CD4-positive, alpha-beta memory T cell (primary cell): ENCODE results near the gene CAVIN1. TPM values are rescaled to one million over a fixed set of nuclear protein-coding genes. Genes with fewer than 3 reads are reported as not detected.
A peak's percentile ranks its signal among the peaks of the same experiment; 100 is the strongest.
"Not testable (repeated sequence)": the region's sequence is repeated elsewhere in the genome, so short reads cannot be mapped to it uniquely, and the experiment has no call there.

ENCODE experiments used
- CTCF ChIA-PET: fragments of 350-600 bp; sonication (Branson Sonifier 250); formaldehyde crosslinking; loops from one replicate; lab custom pipeline; 2021; ENCODE audit warnings: inconsistent platforms; ENCODE audit not compliant: partially characterized antibody; lab: Charles Lee
- POLR2A ChIA-PET: fragments of 350-600 bp; sonication (Branson Sonifier 250); formaldehyde crosslinking; loops from one replicate; lab custom pipeline; 2021; ENCODE audit not compliant: partially characterized antibody; lab: Charles Lee
- DNase-seq, 5 donors: peaks; one replicate each; pipeline versions ENCODE4 v3.0.0 to v3.0.0-alpha.2; 2020 to 2022; ENCODE audit warnings: mixed read lengths in 1 of 5
- H3K27ac ChIP-seq: one replicate; pipeline ENCODE4 v1.7.0; 2013; ENCODE audit warnings: low read depth, low read length
- H3K27me3 ChIP-seq: 2 replicates; pipeline ENCODE4 v1.7.0; 2013; ENCODE audit warnings: mild to moderate bottlenecking, low read length, moderate library complexity; ENCODE audit not compliant: insufficient read depth
- H3K36me3 ChIP-seq: 2 replicates; pipeline ENCODE4 v1.7.0; 2013; ENCODE audit warnings: mild to moderate bottlenecking, low read length, moderate library complexity; ENCODE audit not compliant: insufficient read depth
- H3K4me1 ChIP-seq: 2 replicates; pipeline ENCODE4 v1.7.0; 2013; ENCODE audit warnings: mild to moderate bottlenecking, low read length, moderate library complexity; ENCODE audit not compliant: insufficient read depth
- H3K4me3 ChIP-seq, 2 donors: one replicate each; pipeline ENCODE4 v1.7.0; 2013; ENCODE audit warnings: low read length in 2 of 2, mild to moderate bottlenecking in 1 of 2
- H3K9me3 ChIP-seq, 2 donors: one replicate each; pipeline ENCODE4 v1.7.0; 2013; ENCODE audit warnings: low read length in 2 of 2, control low read depth in 1 of 2; ENCODE audit not compliant: control insufficient read depth in 1 of 2
- H3K27ac Mint-ChIP-seq, 7 donors: one replicate each; pipeline ENCODE4 v1.8.0; 2020 to 2021; ENCODE audit warnings: mixed read lengths in 7 of 7, mild to moderate bottlenecking in 6 of 7, inconsistent platforms in 3 of 7, moderate library complexity in 3 of 7
- H3K27me3 Mint-ChIP-seq, 2 donors: one replicate each; pipeline ENCODE4 v1.8.0; 2020 to 2021; ENCODE audit warnings: mixed read lengths in 2 of 2
- H3K36me3 Mint-ChIP-seq, 2 donors: one replicate each; pipeline ENCODE4 v1.8.0; 2020 to 2021; ENCODE audit warnings: mixed read lengths in 2 of 2, inconsistent platforms in 1 of 2, mild to moderate bottlenecking in 1 of 2
- H3K4me1 Mint-ChIP-seq, 4 donors: one replicate each; pipeline ENCODE4 v1.8.0; 2020 to 2021; ENCODE audit warnings: mixed read lengths in 4 of 4, mild to moderate bottlenecking in 1 of 4
- H3K4me3 Mint-ChIP-seq, 8 donors: one replicate each; pipeline ENCODE4 v1.8.0; 2020 to 2021; ENCODE audit warnings: mixed read lengths in 8 of 8, mild to moderate bottlenecking in 7 of 8, moderate library complexity in 6 of 8, inconsistent platforms in 3 of 8
- H3K9me3 Mint-ChIP-seq, 8 donors: one replicate each; pipeline ENCODE4 v1.8.0; 2020 to 2021; ENCODE audit warnings: mixed read lengths in 8 of 8, mild to moderate bottlenecking in 5 of 8, inconsistent platforms in 3 of 8, moderate library complexity in 1 of 8
- intact Hi-C: fragments of 100-400 bp; cut with micrococcal nuclease; formaldehyde crosslinking; loops from one replicate; pipeline ENCODE4 v1.15.1; 2023
- polyA plus RNA-seq, 2 donors: library from polyadenylated mRNA; unstranded; fragments of 300-500 nt; fragmentation: Illumina TruSeq; gene quantifications; one replicate each; pipeline ENCODE4 v1.2.3, GENCODE V29; 2021
- total RNA-seq, 2 experiments: library from RNA; stranded (reverse); gene quantifications; one replicate each; pipeline ENCODE4 v1.2.3, GENCODE V29; 2021

Gene CAVIN1
- total and polyA plus RNA-seq, 4 experiments from 2014 or later: 0.52 to 1.5 (median 0.61) TPM; not detected in 1

DNA sequence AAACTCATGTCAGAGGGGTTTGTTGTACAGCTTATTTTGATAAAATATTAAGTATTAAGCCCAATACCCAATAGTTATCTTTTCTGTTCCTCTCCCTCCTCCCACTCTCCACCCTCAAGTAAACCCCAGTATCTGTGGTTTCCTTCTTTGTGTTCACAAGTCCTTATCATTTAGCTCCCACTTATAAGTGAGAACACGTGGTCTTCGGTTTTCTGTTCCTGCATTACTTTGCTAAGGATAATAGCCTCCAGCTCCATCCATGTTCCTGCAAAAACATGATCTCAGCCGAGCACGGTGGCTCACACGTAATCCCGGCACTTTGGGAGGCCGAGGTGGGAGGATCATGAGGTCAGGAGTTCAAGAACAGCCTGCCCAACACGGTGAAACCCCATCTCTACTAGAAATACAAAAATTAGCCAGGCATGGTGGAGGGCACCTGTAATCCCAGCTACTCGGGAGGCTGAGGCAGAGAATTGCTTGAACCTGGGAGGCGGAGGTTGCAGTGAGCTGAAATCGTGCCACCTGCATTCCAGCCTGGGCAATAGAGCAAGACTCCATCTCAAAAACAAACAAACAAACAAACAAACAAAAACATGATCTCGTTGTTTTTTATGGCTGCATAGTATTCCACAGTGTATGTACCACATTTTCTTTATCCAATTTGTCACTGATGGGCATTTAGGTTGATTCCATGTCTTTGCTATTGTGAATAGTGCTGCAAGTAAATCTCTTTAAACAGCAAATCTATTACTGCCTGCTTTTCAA, 54.1 kb downstream of the CAVIN1 start:
- peaks cover 40 to 64% (median 50%) of the 10 kb centered on the region in 4 donors for H3K4me1 Mint-ChIP-seq
- not testable (repeated sequence) for H3K4me3 ChIP-seq
- POLR2A ChIA-PET: interaction anchor here (2.5 kb wide), 1 partner anchor 20 kb away, joined by 10 read pairs; no protein-coding TSS in a partner anchor

DNA sequence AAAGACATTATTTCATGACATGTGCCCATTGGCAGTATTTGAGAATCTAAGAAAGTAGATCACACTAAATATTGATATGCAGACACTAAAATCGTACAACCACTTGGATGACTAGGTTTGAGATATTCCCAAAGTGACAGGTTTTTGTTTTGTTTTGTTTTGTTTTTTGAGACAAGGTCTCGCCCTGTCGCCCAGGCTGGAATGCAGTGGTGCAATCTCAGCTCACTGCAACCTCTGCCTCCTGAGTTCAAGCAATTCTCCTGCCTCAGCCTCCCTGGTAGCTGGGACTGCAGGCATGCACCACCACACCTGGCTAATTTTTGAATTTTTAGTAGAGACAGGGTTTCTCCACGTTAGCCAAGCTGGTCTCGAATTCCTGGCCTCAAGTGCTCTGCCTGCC, 54.7 kb downstream of the CAVIN1 start:
- H3K9me3 ChIP-seq, H3K4me3 ChIP-seq, intact Hi-C loops, H3K27ac Mint-ChIP-seq, H3K27ac ChIP-seq, H3K27me3 Mint-ChIP-seq, DNase-seq, CTCF ChIA-PET, H3K4me3 Mint-ChIP-seq, H3K27me3 ChIP-seq, H3K9me3 Mint-ChIP-seq, H3K36me3 ChIP-seq: not testable (repeated sequence)
- Mint-ChIP-seq H3K4me1 (peaks cover 44 to 68% (median 55%) of the 10 kb centered on the region in 4 donors), H3K36me3 (peaks cover 16 to 21% of the 10 kb centered on the region in 2 donors)
- peaks cover 63% of the 10 kb centered on the region for H3K4me1 ChIP-seq
- POLR2A ChIA-PET: interaction anchor here (2.5 kb wide), 1 partner anchor 20 kb away, joined by 10 read pairs; no protein-coding TSS in a partner anchor

More for the DNA sequence above, 54.1 kb downstream of the CAVIN1 start:
- H3K27ac ChIP-seq, H3K27me3 ChIP-seq, DNase-seq, H3K27me3 Mint-ChIP-seq, H3K9me3 ChIP-seq, H3K36me3 ChIP-seq, H3K9me3 Mint-ChIP-seq, intact Hi-C loops: not testable (repeated sequence)
- Mint-ChIP-seq H3K36me3 (peaks cover 16 to 17% of the 10 kb centered on the region in 2 donors), H3K4me3 (peak overlapping the region in 3 of 8 donors; percentile 49 to 61 (median 56)), H3K27ac (peak overlapping the region in 3 of 7 donors; percentile 42 to 64 (median 44))
- CTCF ChIA-PET: interaction anchor here (1.1 kb wide), 1 partner anchor 45 kb away, joined by 3 read pairs; no protein-coding TSS in a partner anchor
- H3K4me1 ChIP-seq: peaks cover 56% of the 10 kb centered on the region

DNA sequence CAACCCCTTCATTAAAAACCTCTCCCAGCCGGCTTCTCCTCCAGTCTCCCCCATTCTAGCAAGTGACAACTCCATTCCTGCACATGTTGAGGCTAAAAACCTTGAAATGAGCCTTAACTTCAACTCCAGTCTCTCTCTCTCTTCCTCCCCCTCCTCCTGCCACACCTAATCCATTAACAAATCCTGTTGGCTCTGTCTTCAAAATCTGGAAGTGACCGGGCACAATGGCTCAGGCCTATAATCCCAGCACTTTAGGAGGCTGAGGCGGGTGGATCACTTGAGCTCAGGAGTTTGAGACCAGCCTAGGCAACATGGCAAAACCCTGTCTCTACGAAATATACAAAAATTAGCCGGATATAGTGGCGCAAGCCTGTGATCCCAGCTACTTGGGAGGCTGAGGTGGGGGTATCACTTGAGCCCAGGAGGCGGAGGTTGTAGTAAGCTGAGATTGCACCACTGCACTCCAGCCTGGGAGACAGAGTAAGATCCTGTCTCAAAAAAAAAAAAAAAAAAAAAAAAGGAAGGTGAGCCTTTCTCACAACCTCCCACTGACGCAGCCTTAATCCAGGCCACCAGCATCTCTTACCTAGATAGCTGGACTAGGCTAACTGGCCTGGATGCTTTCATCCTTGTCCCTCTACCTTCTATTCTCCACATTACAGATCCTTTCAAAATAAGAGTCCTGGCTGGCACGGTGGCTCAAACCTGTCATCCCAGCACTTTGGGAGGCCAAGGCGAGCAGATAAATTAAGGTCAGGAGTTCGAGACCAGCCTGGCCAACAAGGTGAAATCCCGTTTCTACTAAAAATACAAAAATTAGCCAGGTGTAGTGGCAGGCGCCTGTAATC, 56.7 kb downstream of the CAVIN1 start:
- POLR2A ChIA-PET: interaction anchor here (0.9 kb wide), 1 partner anchor 23 kb away, joined by 3 read pairs; no protein-coding TSS in a partner anchor
- H3K4me3 ChIP-seq, H3K27me3 ChIP-seq, intact Hi-C loops, H3K36me3 ChIP-seq, H3K9me3 ChIP-seq, DNase-seq, H3K9me3 Mint-ChIP-seq, H3K27me3 Mint-ChIP-seq, H3K27ac ChIP-seq, CTCF ChIA-PET: not testable (repeated sequence)
- H3K4me1 Mint-ChIP-seq: peaks cover 58 to 81% (median 69%) of the 10 kb centered on the region in 4 donors
- peaks cover 82% of the 10 kb centered on the region for H3K4me1 ChIP-seq
- H3K27ac Mint-ChIP-seq: peak overlapping the region in 3 of 7 donors; percentile 44 to 50 (median 49)
- peak overlapping the region in 3 of 8 donors; percentile 31 to 66 (median 47) for H3K4me3 Mint-ChIP-seq
- H3K36me3 Mint-ChIP-seq: peaks cover 19 to 28% of the 10 kb centered on the region in 2 donors

DNA sequence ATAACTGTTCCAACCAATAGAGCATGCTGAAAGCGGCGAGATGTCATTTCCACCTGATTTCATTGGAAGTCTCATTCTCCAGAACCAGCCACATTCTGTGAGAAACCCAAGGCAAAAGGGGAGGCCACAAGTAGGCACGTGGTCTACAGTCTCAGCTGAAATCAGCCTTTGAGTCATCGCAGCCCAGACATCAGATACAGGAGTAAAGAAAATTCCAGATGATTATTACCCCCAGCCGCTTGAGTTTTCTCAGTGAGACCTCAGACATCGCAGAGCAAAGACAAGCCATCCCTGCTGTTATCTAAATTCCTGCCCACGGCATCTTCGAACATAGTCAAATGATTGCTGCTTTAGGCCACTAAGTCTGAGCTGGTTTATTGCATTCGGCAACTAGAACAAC, 57.9 kb downstream of the CAVIN1 start:
- H3K27ac ChIP-seq: no peak overlapping the region
- no peaks in the 10 kb centered on the region for H3K27me3 Mint-ChIP-seq
- POLR2A ChIA-PET: no interaction called here
- H3K36me3 ChIP-seq: peaks cover 4% of the 10 kb centered on the region
- CTCF ChIA-PET: interaction anchor here (1.4 kb wide), 1 partner anchor 41 kb away, joined by 3 read pairs; no protein-coding TSS in a partner anchor
- H3K9me3 ChIP-seq: no peaks in the 10 kb centered on the region
- H3K4me3 ChIP-seq: no peak overlapping the region
- peaks cover 0 to 2% (median 0%) of the 10 kb centered on the region in 8 donors for H3K9me3 Mint-ChIP-seq
- H3K4me1 ChIP-seq: peaks cover 77% of the 10 kb centered on the region
- no peaks in the 10 kb centered on the region for H3K27me3 ChIP-seq
- peak overlapping the region in 4 of 8 donors; percentile 28 to 46 (median 42) for H3K4me3 Mint-ChIP-seq
- peak overlapping the region in 3 of 7 donors; percentile 52 to 73 (median 54) for H3K27ac Mint-ChIP-seq
- no peak for DNase-seq
- intact Hi-C loops: no loop called here
- H3K4me1 Mint-ChIP-seq: peaks cover 59 to 82% (median 69%) of the 10 kb centered on the region in 4 donors
- H3K36me3 Mint-ChIP-seq: peaks cover 14 to 24% of the 10 kb centered on the region in 2 donors

DNA sequence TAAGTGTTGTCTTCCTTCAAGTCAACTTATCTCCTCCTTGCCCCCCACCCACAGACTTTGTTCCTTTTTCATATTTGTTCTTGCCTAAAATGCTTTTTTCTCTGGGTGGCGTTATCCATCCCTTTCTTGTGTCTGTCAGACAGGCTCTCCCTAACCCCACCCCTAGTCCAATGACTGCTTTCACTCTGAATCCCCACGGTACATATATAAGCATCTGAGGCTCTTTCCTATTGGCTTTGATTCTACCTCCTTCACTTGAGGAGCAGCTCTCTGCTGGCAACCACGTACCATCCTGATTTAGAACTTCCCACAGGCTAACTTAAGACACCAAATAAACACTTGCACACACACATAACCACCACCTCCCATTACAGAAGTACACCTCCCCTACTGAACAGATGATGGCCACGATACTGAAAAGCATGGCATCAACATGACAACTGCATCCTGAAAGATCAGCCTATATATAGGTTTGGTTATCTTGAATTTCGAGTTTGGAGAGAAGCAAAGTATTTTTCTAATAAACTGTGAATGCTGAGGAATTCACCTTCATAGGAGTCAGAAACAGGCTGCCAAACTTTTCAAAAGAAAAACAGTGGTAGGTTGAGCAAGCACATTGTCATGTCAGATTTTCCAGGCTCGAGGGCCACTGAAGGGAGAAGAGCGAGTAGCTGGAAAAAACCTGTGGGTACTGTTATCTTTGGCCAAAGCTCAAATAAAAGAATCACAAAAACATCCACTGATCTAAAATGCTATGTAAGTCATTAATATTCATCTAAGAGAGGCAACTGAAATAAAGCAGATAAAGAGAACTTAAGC, 59.1 kb downstream of the CAVIN1 start:
- peaks cover 0 to 2% (median 0%) of the 10 kb centered on the region in 8 donors for H3K9me3 Mint-ChIP-seq
- ChIA-PET CTCF (no interaction called here), POLR2A (interaction anchor here (0.8 kb wide), 1 partner anchor 27 kb away, joined by 3 read pairs; no protein-coding TSS in a partner anchor)
- H3K27me3 Mint-ChIP-seq: no peaks in the 10 kb centered on the region
- intact Hi-C loops: no loop called here
- Histone ChIP-seq H3K9me3 (no peaks in the 10 kb centered on the region), H3K4me3 (no peak overlapping the region), H3K4me1 (peaks cover 74% of the 10 kb centered on the region), H3K36me3 (peaks cover 4% of the 10 kb centered on the region), H3K27me3 (no peaks in the 10 kb centered on the region), H3K27ac (no peak overlapping the region)
- H3K4me3 Mint-ChIP-seq: peak overlapping the region in 4 of 8 donors; percentile 5 to 52 (median 20)
- H3K27ac Mint-ChIP-seq: peak overlapping the region in 6 of 7 donors; percentile 19 to 74 (median 40)
- H3K36me3 Mint-ChIP-seq: peaks cover 14 to 29% of the 10 kb centered on the region in 2 donors
- DNase-seq: no peak
- H3K4me1 Mint-ChIP-seq: peaks cover 61 to 82% (median 71%) of the 10 kb centered on the region in 4 donors

DNA sequence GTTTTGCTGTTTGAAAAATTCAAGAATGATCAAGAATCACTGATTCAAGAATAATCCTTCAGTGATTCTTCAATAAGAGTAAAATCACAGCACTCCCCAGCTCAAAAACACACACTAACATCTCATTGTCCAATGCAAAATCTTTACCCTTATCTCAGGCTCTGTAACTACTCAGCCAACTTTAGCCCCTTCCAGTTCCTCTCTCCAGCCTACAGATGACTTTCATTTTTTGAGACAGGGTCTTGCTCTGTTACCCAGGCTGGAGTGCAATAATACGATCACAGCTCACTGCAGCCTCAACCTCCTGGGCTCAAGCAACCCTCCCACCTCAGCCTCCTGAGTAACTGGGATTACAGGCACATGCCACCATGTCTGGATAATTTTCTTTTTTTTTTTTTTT, 59.8 kb downstream of the CAVIN1 start:
- no peaks in the 10 kb centered on the region for H3K27me3 Mint-ChIP-seq
- H3K9me3 ChIP-seq: no peaks in the 10 kb centered on the region
- peaks cover 0 to 2% (median 0%) of the 10 kb centered on the region in 8 donors for H3K9me3 Mint-ChIP-seq
- peaks cover 61 to 85% (median 74%) of the 10 kb centered on the region in 4 donors for H3K4me1 Mint-ChIP-seq
- intact Hi-C loops: no loop called here
- H3K4me3 Mint-ChIP-seq: peak overlapping the region in 2 of 8 donors; percentile 8 to 45
- CTCF ChIA-PET: no interaction called here
- peak overlapping the region in 4 of 7 donors; percentile 10 to 86 (median 42) for H3K27ac Mint-ChIP-seq
- no peaks in the 10 kb centered on the region for H3K27me3 ChIP-seq
- POLR2A ChIA-PET: no interaction called here
- H3K27ac ChIP-seq: no peak overlapping the region
- no peak for DNase-seq
- H3K36me3 Mint-ChIP-seq: peaks cover 14 to 28% of the 10 kb centered on the region in 2 donors
- peaks cover 4% of the 10 kb centered on the region for H3K36me3 ChIP-seq
- H3K4me3 ChIP-seq: no peak overlapping the region
- H3K4me1 ChIP-seq: peaks cover 71% of the 10 kb centered on the region
